Activated CD4-positive, alpha-beta T cell treated with anti-CD3 and anti-CD28 coated beads, Interleukin-10, Interleukin-2, amounts not matched to agents 100 ng/mL and 50 ng/mL, durations not matched to agents 16 hours and 8 hours (primary cell): ENCODE measurements around the gene MLEC.
"Not testable (repeated sequence)": the region's sequence is repeated elsewhere in the genome, so short reads cannot be mapped to it uniquely, and the experiment has no call there.

ENCODE experiments used
- DNase-seq: peaks from one replicate; pipeline ENCODE4 v3.0.0-alpha.2; 2020

The MLEC gene

DNA sequence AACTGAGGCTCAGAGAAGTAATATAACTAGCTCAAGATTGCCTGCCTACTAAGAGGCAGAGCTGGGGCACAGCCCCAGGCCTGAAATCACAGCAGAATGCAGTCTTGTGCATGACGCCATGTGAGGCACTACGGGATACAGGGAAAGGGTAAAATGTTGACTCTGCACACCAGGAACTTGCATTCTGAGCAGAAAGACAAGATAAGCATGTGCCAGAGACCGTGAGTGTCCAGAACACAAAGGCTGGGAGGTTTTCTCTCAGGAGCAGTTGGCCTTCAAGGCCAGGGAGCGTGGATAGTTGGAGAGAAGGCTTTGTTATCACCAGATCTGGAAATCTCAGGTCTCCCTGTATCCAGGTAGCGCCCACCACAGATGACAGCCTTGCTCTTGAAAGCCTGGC, 23.2 kb upstream of the MLEC start:
- no peak for DNase-seq

DNA sequence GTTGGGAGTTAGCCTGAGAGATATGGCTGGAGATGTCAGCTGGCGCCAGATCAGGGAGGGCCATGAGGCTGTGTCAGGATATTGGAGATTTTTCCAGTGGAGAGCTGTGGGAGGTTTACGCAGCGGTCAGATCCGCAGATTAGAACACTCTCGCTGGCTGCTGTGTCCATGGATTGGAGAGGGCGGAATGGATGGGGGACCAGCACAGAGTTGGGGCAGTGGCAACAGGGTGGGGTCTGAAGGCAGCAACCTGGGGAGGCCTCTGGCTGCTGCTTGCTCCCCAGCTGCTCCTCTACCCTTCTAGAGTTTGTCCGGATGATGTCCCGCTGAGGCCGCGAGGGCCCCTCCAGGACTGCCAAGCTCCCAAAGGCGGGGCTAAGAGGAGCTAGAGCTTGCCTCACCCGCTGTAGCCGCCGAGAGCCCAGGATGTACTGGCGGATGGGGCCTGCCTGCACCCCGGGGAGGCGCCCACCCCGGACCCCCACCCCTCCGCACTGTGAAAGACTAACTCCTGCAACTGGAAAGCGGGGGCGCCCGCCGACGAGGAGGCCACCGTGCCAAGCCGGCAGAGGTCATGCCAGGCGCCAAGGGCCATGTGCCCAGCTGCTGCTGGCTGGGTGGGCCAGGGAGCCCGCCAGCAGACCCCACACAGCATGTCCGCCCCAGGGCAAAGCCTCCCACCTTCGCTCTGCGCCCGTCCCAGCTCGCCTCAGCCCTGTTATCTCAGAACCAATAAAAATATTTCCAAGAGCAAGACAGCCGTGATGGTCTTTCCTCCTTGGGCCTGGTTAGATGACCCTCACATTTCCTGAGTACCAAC, 20.2 kb upstream of the MLEC start:
- no peak for DNase-seq

DNA sequence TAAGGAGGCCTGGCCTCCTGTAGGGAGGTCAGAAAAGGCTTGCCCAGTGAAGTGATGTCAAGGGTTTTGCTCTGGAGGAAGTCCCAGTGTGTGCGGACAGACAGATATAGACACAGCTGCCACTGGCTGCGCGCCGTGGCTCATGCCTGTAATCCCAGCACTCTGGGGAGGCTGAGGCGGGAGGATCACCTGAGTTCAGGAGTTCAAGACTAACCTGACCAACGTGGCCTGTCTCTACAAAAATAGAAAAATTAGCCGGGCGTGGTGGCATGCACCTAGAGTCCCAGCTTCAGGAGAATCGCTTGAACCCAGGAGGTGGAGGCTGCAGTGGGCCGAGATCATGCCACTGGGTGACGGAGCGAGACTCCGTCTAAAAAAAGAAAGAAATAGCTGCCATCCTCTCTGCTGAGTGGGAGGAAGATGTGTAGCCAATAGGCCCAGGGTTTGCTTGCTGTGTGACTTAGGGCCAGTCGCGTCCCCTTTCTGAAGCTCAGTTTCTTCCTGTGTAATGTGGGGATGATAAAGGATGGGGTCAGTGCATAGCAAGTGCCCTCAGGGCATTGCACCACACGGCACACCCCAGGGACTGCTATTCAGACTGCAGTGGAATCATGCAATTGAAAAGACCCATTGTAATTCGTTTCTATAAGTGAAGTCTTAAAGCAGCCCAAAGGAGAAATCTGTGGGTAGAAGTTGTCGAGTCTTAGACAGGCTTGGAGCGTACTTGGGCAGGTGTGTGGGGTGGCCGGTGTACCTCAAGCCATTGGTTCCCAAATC, 18.7 kb upstream of the MLEC start:
- DNase-seq, result no peak

DNA sequence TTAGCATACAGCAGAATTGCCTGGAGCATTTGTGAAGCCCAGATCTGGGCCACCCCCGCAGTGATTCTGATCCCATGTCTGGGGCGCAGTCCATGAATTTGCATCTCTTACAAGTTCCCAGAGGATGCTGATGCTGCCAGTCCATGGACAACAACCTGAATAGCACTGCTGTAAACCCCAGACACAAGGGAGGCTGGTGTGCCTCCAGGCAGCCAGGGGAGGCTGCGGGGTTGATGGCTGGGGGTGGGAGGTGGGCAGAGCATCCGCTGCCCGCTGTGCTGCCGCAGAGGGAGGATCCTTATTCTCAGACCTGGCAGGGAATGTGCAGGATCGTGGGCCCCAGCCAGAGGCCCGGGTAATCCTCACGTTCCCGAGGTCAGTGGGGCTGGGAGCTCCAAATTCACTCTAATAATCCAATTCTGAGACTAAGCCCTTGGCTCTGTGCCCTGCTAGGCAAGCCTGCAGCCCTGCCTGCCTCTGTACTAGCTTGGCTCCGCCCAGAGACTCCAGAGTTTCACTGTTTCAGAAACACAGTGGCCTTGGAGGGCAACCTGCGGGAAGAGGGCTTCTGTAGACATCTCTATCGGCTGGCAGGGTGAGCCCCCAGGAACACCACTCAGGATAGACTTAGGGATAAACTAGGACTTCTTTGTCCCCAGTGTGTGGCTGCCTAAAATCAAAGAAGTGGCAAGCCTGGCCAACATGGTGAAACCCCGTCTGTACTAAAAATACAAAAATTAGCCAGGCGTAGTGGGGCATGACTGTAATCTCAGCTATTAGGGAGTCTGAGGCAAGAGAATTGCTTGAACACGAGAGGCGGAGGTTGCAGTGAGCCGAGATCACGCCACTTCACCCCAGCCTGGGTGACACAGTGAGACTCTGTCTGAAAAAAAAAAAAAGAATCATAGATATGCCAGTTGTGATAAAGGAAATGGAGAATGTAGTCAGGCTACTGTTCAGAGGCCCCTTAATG, 17.8 kb upstream of the MLEC start:
- DNase-seq, result no peak

DNA sequence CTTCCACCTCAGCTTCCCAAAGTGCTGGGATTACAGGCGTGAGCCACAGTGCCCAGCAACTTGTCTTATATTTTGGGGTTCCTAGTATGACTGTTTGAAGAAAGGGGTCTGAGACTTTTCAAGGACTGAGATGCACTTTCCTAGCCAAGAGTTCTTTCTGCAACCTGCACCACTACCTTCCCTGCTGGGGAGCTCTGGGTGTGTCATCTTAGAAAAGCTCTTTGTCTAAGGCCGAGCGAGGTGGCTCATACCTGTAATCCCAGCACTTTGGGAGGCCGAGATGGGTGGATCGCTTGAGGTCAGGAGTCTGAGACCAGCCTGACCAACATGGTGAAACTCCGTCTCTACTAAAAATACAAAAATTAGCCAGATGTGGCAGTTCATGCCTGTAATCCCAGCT, 16.7 kb upstream of the MLEC start:
- not testable (repeated sequence) for DNase-seq

DNA sequence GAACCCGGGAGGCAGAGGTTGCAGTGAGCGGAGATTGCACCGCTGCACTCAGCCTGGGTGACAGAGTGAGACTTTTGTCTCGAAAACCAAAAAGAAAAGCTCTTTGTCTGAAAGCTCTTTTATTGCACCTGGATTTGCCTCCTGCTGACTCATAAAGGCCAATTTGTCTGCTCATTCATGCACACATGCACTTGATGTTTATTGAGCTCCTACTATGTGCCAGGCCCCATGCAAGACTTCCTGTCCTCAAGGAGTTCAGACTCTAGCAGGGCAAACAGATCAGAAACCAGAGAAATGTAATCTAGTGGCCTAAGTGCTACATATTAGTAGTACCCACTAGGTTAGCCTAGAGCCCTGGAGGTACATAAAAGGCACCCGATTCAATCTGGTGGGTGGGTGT, 16.3 kb upstream of the MLEC start:
- DNase-seq, result no peak

DNA sequence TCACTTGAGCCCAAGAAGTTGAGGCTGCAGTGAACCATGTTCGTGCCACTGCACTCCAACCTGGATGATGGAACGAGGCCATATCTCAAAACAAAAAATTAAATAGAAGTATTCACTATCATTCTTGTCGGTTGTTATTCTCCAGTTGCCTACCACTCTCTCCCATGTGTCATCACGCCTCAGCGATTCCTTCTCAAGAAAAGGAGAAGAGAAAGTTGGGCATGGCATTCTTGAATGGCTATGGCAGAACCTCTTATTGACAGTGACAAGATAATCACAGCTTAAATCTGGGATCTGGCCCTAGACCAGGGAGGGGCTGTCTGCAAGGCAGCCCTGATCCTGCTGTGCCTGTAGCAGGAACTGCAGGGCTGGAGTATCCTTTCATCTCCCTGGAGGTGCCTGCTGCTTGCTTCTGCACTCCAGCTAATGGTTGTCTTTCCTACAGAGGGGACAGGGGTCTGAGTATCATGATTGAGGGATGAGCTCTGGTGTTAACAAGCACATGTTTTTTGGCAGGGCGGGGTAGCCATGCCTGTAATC, 12.8 kb upstream of the MLEC start:
- no peak for DNase-seq

DNA sequence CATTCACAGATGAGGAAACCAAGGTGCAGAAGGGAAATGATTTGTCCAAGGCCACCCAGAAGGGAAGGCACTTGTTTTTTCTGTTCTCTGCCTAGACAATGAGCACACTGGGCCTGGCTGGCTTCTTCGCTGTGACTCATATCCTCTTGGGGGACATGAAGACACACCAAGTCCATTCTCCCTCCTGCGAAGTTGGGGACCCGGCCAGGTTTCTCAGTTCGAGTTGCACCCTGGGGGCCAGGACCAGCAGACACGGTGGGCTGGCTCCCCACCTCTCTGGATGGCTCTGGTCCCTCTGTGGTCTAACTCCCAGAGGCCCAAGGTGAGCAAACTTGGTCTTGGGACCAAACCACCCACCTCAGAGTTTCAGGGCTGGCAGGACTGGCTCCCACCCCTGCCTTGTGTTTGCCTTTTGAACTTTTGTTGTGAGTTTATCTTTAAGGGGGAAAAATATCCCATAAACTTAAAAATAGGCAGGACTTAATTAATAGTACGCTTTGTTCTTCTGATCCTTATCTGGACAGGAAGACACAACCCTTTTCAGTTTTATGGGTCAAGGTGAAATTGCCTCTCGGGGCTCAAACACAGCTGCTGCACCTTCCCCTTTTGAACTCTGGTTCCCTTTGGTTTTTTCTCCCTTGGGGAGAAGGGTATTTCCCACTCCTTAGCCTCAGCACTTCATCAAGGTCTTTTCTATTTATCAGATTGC, 9.0 kb upstream of the MLEC start:
- peak; percentile 79 for DNase-seq

DNA sequence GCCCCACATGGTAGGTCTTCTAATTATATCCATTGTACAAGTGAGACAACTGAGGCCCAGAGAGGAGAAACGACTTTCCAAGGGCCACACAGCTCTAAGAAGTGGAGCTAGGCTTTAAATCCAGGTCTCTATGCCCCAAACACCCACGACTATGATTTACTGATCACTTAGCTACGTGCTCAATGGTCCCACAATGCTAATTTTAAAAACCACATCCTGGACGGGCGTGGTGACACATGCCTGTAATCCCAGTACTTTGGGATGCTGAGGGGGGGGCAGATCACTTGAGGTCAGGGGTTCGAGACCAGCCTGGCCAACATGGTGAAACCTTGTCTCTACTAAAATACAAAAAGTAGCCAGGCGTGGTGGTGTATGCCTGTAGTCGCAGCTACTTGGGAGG, 8.4 kb upstream of the MLEC start:
- DNase-seq, result peak; percentile 36

DNA sequence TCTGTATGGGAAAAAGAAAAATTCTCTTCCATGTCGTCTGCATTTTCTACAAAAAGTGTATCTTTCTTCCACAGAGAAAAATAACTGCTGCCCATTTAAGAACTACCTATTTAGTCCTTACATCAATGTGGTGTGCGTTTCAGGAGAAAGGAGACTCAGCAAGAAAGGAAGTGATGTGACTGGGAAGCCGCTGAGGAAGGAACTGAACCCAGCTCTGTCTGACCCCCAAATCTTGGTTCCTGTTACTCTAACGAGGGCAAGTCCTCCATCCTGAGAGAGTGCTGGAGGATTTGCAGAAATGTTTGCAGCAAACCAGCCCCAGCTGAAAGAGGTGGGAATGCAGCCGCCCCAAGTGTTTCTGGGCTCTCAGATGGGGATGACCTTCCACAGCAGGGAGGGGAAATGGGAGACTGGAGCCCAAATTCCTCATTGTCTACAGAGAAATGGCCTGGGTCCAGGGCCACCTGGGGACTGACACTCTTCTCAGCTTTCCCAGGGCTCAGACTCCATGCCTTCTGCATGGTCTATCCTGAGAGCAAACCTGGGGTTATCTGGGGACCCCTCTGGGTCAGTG, 6.7 kb upstream of the MLEC start:
- no peak for DNase-seq

DNA sequence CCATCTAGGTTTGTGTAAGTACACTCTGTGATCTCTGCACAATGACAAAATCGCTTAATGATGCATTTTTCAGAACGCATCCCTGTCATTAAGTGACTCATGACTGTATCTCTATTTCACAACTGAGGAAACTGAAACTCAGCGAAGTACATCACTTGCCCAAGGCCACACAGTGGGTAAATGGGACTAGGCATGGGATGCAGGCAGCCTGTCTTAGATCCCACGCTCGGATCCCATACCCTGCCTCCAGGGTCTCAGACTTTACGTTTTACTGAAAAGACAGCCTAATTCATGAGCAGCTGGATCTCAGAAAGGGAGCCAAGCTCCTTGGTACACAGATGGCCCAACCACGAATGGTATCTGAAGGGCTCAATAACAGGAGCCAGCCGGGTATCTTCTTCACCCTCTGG, 2.4 kb upstream of the MLEC start:
- DNase-seq, result peak; percentile 80

DNA sequence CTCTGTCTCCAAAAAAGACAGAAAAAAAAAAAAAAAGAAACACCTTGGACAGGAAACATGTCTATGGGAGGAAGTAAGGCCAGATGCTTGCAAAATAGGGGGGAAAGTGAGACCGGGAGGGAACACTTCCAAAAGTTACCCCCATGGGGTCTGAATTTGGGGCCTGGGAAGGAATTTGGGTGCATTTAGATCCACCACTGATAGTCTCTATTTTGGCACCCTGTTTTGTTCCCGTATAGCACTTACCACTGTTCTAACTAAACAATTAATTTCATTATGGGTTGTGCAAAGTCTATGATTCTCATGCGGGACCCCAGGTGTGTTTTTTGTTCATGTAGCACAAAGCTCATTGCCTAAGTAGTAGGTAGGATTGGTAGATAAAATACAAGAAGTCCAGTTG, 1.4 kb upstream of the MLEC start:
- DNase-seq, result no peak

DNA sequence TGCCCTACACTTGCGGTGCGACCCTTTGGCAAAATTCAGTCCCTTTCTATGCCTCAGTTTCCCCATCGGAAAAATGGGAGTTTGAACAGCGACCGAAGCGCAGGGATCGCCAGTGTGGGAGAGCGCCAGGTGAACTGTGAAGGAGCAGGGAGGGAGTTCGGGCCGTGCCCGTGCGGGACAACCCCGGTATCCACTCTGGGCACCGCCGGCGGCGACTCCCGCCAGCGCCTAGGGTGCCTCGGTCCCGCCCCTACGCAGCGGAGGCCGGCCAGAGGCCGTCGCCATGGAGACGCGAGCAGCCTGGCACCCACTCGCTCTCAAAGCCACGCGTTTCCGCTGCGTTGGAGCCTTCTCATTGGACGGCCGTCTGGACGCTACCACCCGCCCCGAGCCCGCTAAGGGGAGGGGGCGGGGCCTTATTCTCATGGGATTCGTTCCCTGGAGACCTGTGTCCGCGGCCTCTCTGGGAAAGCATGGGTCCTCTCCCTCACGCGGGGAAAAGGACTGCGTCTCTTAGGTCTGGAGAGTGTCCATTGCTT, 729 bp upstream of the MLEC start:
- DNase-seq, result peak; percentile 99

DNA sequence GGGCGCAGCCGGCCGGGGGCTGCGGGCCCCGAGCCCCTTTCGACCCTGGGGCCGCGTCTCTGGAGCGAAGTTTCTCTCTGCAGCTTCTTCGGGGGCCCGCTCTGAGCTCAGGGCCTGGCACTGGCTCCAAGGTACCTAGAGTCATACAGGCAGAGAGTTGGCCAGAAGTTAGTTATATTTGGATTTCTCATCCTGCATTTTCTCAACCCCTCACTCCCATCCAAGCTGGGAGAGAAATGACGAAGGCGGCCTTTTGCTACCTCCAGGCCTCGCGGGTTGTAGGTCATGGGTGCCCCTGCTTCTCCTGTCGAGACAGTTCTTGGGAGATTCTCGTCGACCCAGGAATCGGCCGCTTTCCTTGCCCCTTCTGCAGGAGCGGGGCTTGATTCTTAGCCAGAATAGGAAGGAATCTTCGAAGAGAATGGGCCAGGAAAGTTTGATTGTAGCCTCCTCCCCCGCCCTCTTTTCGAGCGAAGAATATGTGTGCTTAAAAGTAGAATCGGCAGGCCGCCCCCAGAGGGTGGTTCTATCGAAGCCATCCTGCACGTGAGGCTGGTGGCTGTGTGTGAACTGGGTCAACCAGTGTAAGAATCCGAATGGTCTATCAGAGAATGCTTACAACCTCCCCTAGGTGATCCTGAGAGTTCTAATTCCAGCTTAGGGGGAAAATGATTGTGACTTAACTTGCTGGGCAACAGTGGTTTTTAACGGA, 785 bp downstream of the MLEC start:
- DNase-seq, result peak; percentile 49

DNA sequence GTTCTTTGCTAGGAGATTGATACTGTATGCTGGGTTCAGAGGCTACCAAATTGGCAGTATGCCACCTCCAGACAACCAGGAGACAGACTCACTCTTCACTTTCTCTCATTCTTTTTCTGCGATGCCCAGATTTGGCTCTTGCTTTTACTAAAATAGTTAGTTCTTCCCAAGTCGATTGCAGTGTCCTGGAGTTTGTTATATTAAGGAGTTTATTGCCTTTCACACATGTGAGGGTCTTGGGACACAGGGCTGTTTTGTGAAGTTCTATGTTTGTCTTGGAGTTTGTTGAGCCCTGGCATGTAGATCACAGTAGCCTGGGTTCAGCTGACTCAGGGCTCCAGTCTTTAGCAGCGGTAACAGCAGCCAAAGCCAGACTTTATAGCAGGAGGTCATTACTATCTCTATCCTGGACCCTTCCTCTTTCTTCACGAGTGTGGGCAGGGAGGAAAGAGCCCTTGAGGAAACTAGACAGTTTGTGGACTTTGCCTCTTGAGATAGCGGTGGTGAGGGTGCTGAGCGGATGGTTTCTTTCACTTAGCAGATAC, 1.6 kb downstream of the MLEC start:
- DNase-seq, result no peak

DNA sequence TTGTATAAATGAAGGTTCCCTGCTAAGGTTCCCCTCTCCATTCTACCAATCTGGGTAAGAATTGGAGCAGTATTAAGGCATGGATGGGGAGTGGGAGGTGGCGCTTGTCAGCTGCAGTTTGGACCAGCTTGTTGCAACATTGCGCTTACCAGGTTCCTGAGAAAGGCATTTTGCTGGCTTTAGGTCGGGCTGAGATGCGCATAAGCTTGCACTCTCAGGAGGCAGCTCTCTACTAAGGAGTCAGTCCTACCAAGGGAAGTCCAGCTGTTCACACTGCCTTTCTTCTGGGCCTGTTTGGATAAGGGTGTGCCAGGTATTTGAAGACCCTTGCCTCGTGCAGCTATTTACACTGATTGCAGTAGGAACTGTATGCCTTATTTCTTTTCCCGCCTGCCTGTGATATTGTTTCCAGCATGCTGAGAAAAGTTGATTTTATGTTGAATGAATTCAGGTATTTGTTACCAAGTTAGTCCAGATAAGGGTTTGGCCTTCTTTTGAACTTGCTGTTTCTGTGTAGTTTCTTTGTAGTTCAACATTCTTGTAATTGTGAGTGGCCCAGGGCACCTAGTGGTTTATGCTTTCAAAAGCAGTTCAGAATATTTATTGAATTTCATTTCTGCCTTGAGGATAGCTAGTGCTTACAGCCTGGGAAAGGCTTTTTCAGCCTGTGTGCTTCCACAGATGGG, 2.6 kb downstream of the MLEC start:
- no peak for DNase-seq

DNA sequence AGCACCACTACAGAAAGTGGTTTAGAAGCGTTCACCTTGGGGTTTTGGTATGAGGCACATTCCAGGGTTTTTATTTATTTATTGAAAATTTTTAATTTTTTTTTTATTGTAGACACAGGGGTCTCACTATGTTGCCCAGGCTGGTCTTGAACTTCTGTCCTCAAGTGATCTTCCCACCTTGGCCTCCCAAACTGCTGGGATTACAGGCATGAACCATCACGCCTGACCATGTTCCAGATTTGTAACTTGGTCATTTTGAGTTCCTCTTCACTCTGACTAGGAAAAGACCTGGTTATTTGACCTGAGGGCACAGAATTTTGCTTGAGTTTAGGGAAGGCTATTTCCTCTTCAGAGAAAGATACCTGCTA, 3.1 kb downstream of the MLEC start:
- DNase-seq, result no peak

DNA sequence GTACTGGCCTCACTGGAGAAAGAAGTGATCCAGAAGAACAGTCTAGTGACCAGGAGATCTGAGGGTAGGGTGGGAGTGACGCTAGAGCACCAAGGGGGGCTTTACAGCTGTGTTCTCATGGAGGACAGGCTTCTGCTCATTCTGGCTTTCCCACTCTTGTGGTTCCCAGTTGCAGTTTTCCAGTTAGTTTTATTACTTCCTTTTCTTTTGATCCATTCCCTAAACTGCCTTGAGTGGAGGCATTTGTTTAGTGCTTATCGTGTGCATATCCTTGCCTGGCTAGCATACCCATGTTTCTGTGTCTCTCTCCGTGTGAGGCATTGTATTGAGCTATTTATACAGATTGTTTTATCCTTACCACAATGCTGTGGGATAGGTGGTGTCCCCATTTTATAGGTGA, 4.0 kb downstream of the MLEC start:
- no peak for DNase-seq

DNA sequence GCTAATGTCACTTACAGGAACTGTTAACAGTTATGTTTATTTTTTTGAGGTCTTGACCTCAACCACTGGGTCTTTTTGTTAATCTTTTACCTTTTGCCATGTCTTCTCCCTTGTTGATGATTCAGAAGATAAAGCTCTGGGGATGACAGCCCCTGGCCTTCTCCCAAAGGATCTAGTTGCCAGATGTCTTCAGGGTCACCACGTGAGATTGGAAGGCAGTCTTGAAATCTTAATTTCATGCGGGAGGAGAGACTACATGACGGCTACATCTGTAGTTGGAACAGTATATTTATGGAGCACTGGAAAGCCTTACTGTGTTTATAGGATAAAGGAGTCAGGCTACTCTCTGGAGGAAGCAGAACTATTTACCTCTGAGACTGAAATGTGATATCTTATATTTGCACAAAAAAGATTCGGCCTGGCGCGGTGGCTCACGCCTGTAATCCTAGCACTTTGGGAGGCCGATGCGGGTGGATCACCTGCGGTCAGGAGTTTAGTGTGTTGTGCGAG, 5.6 kb downstream of the MLEC start:
- DNase-seq, result no peak

DNA sequence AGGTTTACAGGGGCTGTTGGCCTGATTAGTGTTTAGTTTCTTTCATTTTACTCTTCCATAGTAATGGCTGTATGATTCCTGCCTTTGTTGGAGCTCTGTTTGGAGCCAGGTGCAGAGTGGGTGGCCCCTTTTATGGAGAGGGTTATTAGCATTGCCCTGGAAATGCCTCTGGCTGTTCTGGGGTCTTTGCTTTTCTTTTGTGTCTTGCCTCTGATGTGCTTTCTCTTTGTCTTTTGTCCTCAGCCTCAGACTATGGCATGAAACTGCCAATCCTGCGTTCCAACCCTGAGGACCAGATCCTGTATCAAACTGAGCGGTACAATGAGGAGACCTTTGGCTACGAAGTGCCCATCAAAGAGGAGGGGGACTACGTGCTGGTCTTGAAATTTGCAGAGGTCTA, 6.9 kb downstream of the MLEC start:
- DNase-seq, result no peak
